GM12801 (cell line): ENCODE measurements around the gene SCRN1.

ENCODE experiments used
- CTCF ChIP-seq: IDR thresholded peaks from one replicate; pipeline ENCODE4 v1.5.1; 2011; ENCODE audit warnings: control low read depth; ENCODE audit not compliant: insufficient read length; ENCODE audit errors: extremely low read depth

The SCRN1 gene

DNA sequence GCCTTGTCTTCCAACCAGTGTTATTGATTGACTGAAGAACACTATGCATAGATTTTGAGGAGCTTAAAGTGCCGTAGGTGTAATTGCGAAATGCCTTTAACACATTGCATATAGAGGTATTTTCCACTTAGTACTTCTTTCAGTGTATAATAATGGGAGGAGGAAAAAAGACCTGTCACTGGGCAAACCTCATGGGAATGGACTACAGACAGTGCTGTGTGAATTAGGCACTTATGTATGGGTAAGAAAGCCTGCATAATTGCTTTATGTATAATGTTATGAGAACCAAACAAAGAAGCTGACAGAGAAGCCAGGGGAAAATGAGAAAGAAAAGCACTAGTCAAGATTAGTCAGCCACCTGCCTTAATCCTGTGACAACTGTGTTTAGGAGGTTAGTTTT is 12.4 kb upstream of the SCRN1 start:
- TF ChIP-seq CTCF, result no peak

GRCh38 chr7:29998489-29998888 is 8.9 kb upstream of the SCRN1 start:
- TF ChIP-seq CTCF, result no peak

- TF ChIP-seq CTCF, result no peak
Observed at GRCh38 chr7:29996321-29996720, 6.7 kb upstream of the SCRN1 start.

GRCh38 chr7:29995652-29996051 is 6.1 kb upstream of the SCRN1 start:
- no peak for TF ChIP-seq CTCF

DNA sequence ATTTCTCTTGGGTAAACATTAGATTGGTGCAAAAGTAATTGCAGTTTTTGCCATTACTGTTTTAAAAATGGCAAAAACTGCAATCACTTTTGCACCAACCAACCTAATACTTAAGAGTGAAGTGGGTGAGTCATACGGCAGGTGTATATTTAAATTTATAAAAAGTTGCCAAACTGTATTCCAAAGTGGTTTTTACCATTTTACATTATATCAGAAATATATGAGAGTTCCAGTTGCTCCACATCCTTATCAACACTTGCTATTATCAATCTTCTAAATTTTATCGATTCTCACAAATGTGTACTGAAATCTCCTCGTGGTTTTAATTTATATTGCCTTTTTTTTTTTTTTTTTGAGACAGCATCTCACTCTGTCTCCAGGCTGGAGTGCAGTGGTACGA is 3.5 kb upstream of the SCRN1 start:
- no peak for TF ChIP-seq CTCF

- no peak for TF ChIP-seq CTCF
Observed at GRCh38 chr7:29991937-29992336, 2.3 kb upstream of the SCRN1 start.

DNA sequence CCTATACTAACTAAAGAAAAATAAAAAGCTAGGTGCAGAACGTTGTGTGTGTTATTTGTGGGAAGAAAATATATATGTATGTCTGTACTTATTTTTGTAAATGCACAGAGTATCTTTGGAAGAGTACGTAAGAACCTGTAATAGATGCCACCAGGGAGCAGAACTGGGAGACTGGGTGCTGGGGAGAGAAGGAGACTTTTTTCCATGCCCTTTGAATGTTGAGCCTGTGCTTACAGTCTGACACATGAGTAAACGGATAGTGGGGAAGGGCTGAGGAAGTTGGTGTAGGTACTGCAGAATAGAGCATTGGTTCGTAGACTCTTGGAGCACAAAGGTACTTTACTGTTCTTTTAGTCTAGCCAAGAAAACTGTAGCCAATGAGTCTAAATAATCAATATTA is 1.3 kb upstream of the SCRN1 start:
- no peak for TF ChIP-seq CTCF
